Measurements from ENCODE around the gene PRDM16.

GRCh38 chr1:3375245-3375644, 306.2 kb downstream of the PRDM16 start:
- TF ChIP-seq CTCF (IDR thresholded peaks at IDR 0.05) (no peak), POLR2A (IDR thresholded peaks at IDR 0.05) (no peak)

Data from thyroid gland (tissue), 4 donors.